Fibroblast of skin of scalp (primary cell): ENCODE measurements around the gene PDZRN4.
"Not testable (repeated sequence)": the region's sequence is repeated elsewhere in the genome, so short reads cannot be mapped to it uniquely, and the experiment has no call there.

ENCODE experiments used
- DNase-seq: peaks from one replicate; pipeline ENCODE4 v3.0.0-alpha.2; 2013

PDZRN4 gene

GRCh38 chr12:41514021-41514777 is 326.1 kb downstream of the PDZRN4 start:
- DNase-seq: no peak

GRCh38 chr12:41514907-41515306 is 326.8 kb downstream of the PDZRN4 start:
- DNase-seq: no peak

GRCh38 chr12:41515953-41516352 is 327.8 kb downstream of the PDZRN4 start:
- no peak for DNase-seq

DNA sequence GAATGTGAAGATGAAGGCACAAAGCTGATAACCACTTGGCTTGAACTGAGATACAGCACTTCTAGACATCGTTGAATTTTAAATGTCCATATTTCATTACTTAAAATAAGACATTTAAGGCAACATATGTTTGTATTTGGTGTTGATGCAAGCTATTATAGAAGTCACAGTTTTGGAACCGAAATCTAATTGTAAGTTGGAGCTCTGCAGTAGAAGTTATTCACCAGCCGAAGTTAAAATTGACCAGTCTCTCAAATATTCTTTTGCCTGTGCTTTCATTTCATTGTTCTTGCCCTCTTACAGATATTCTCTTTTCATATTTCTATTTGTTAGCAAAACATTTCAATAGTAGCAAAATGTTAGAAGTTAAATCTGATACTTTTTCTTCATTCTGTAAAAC is 332.7 kb downstream of the PDZRN4 start:
- no peak for DNase-seq

GRCh38 chr12:41521872-41522379 is 333.8 kb downstream of the PDZRN4 start:
- peak; percentile 85 for DNase-seq

DNA sequence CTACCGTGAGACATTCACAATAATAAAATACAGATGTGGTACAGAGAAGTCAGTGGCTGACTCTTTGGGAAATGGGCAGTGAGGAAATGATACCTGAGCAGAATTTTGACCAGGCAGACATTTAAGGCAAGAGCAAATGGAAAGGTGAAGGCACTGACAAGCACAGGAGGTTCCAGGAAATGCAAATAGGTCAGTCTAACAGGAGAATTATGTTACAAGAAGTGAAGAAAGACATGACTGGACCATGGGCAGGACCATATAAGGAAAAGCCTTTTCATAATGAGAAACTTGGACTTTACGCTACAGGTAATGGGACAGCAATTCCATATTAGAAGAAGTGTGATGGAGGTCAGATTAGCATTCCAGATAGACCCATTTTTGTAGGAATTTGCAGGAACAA is 338.9 kb downstream of the PDZRN4 start:
- DNase-seq: no peak

- DNase-seq: no peak
Observed at GRCh38 chr12:41527534-41528116, 339.5 kb downstream of the PDZRN4 start.

- no peak for DNase-seq
Observed at GRCh38 chr12:41528874-41529273, 340.8 kb downstream of the PDZRN4 start.

- DNase-seq: no peak
Observed at GRCh38 chr12:41530441-41530840, 342.3 kb downstream of the PDZRN4 start.

- no peak for DNase-seq
Observed at GRCh38 chr12:41531147-41531829, 343.2 kb downstream of the PDZRN4 start.

DNA sequence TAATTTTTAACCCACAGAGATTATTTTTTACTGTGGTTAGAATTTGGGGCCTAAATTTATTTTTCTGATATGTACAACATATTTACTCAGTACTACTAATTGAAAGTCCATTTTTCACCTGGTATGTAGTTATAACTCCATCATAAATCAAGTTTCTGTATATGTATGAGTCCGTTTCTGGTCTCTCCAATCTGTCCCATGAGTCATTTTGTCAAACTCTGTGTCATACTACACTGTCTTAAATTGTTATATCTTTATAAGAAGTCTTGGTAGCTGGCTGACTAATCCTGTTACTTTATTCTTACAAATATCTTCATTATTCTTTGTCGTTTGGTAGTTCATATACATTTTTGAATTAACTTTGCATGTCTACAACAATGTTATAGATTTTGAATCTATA is 344.0 kb downstream of the PDZRN4 start:
- no peak for DNase-seq

DNA sequence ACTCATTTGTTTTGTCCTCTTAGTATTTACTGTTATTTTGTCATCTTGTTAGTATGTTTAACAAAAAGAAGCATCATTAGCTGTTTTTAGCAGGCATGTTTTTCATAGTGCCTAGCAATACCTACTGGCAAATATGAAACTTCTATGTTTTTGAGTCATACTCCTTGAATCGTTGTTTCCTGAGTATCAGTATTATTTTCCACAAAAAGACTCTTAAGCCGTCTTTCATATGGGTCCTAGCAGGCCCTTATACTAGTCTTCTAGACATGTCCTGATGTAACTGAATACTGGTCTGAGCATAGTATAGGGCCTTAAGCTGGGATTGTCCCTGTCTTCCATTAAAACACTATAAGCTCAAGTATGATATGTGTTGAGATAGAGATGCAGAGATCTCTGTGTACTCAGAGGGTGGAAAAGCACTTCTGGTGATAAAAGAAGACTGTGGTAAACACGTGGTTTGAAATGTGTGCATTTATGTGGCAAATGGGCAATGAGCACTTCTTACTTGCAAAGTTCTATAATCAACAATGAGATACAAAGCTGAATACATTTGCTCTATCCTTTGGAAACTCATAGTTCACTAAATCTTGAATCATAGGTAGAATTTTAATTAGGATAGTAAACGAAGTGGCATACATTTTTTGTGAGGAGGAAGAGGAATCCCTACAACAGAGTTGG is 348.8 kb downstream of the PDZRN4 start:
- DNase-seq: no peak

DNA sequence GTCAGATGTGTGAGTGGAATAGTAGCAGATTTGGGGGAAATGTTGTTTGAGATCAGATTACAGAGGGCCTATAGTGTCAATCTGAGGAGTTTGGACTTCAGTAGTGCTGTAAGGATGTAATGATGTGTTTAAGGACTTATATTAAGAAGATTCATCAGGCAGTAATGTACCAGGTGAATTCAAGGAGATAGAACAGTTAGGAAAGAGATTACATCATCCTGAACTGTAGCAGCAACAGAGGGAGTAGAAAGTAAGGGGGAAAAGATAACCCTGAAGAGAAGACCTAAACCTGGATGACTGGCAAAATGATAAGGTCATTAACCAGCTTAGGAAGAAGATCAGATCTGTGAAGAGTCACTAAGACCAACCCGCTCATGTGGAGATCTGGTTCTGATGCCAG is 349.4 kb downstream of the PDZRN4 start:
- DNase-seq: no peak

GRCh38 chr12:41545761-41546160 is 357.6 kb downstream of the PDZRN4 start:
- no peak for DNase-seq

DNA sequence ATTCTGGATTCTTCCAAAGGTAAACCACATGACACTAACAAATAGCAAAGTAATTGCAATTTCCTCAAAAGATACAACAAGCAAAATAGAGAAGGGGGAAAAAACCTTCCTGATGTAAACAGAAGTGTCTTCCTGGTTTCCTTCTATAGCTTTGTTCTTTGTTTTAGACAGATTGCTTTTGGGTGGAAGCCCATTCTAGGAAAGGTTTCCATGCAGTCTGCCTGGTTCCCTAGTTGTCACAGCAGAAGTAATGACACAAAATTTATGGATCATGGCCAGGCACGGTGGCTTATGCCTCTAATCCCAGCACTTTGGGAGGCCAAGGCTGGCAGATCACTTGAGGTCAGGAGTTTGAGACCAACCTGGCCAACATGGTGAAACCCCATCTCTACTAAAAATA is 359.0 kb downstream of the PDZRN4 start:
- DNase-seq: not testable (repeated sequence)

- DNase-seq: no peak
Observed at GRCh38 chr12:41548926-41549325, 360.8 kb downstream of the PDZRN4 start.

DNA sequence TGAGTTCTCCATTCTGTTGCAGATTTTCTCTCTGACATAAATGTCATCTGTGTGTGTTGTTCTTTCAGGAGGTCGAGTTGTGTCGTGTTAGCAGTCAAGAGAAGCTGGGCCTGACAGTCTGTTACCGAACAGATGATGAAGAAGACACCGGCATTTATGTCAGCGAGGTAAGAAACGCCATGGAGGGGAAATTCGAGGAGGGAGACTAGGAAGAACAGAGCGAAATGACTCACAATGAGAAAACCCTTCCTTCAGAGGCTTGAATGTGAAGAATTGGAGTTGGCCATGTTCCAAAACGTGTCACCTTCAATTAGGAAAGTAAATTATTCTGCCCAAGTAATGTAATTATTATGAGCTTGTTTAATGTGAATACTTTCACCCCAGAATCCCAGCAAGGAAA is 364.5 kb downstream of the PDZRN4 start:
- DNase-seq: peak; percentile 0

DNA sequence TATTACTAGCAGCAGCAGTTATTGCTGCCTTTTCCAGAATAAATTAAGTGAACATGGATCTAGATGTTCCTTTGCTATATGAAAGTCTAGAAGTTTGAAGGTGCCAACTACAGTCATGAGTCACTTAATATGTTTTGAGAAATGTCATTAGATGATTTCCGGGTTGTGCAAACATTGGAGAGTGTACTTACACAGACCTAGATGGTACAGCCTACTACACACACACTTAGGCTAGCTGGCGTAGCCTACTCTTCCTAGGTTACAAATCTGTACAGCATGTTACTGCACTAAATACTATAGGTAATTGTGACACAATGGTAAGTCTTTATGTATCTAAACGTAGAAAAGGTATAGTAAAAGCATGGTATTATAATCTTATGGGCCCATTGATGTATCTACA is 368.1 kb downstream of the PDZRN4 start:
- DNase-seq: no peak

DNA sequence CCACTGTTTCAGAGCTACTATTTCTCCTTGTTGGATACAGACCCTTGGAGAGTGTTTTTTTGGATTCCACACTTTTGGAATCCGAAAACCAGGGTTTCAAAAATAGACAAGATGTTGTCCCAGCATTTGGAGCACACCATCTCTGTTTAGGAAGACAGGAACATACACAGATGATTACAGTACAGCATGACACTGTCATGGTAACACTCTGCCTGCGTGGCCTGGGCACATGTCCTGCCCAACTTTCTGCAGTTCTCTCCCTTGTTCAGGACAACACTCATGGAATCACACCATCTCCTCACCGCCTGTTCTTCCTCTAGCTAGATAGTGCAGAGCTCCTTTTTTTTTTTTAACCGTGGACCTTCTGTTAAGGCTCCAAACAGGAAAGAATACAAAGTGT is 369.2 kb downstream of the PDZRN4 start:
- DNase-seq: no peak

GRCh38 chr12:41558671-41559070 is 370.6 kb downstream of the PDZRN4 start:
- DNase-seq: no peak

DNA sequence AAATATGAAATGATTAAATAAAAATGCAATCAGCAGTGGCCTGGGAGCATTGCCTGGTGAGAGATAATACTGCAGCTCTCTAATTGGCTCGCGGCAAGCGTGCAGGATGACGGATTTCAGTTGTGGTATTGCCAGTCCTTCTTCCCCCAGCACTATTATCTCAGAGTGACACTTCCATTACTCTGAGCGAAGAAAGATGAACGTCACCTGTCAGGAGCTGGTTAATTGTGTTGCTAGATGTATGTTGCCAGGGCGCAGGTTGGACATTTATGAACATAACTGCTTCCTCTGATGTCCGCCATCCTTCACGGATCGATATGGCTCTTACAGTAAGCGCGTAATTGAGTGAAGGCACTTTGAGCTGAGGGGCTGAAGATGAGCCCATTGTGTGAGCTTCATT is 374.9 kb downstream of the PDZRN4 start:
- no peak for DNase-seq

DNA sequence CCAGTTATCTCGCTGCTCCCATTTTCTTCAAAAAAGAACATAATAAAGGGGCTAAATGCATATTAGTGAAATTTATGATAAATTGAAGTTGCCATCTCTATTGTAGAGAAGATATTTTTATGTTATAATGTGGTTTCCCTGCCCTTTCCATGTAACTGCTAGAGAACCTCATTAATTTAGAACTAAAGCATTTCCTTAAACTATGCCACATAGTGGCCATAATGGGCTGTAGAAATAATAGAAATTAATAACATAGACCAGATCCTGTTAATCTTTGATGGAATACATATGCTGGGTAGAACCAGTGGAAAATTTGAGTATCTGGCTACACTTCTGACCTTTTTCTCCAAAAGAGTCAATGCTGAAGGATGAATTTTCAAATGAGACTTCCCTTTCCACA is 376.7 kb downstream of the PDZRN4 start:
- DNase-seq: no peak

- no peak for DNase-seq
Observed at GRCh38 chr12:41566703-41567102, 378.6 kb downstream of the PDZRN4 start.
